Astrocyte of the spinal cord (primary cell): ENCODE data around the gene AGTR2.
"Not testable (repeated sequence)": the region's sequence is repeated elsewhere in the genome, so short reads cannot be mapped to it uniquely, and the experiment has no call there.

Source experiments
- DNase-seq: peaks from one replicate; pipeline ENCODE4 v3.0.0; 2011; ENCODE audit warnings: low read depth, low spot score
- H3K4me3 ChIP-seq: 2 replicates; pipeline ENCODE4 v1.5.1; 2011; ENCODE audit warnings: low read depth, mild to moderate bottlenecking, low read length, moderate library complexity
- CTCF ChIP-seq: IDR thresholded peaks from 2 replicates; pipeline ENCODE4 v1.5.1; 2012; ENCODE audit warnings: low read depth, mild to moderate bottlenecking, low read length, inconsistent platforms
- in situ Hi-C: cut with HindIII; loops from 2 replicates; pipeline ENCODE4 v1.10.0; 2017; ENCODE audit warnings: low sequenced_read_pairs

AGTR2 gene

GRCh38 chrX:116194649-116195048, 24.1 kb downstream of the AGTR2 start:
- TF ChIP-seq CTCF = no peak

GRCh38 chrX:116198235-116198634, 27.7 kb downstream of the AGTR2 start:
- H3K4me3 ChIP-seq = no peak overlapping the region
- no peak for DNase-seq
- no peak for TF ChIP-seq CTCF
- in situ Hi-C loops = no loop called here

More at GRCh38 chrX:116194649-116195048, 24.1 kb downstream of the AGTR2 start:
- in situ Hi-C loops = no loop called here
- H3K4me3 ChIP-seq = no peak overlapping the region
- no peak for DNase-seq

- DNase-seq = no peak
These were observed 28.3 kb downstream of the AGTR2 start for GRCh38 chrX:116198810-116199209.

GRCh38 chrX:116204932-116205331, 34.4 kb downstream of the AGTR2 start:
- H3K4me3 ChIP-seq = no peak overlapping the region
- in situ Hi-C loops = no loop called here
- peak; percentile 16 for DNase-seq
- TF ChIP-seq CTCF = peak; percentile 60

More at GRCh38 chrX:116198810-116199209, 28.3 kb downstream of the AGTR2 start:
- no peak for TF ChIP-seq CTCF
- in situ Hi-C loops = no loop called here
- H3K4me3 ChIP-seq = no peak overlapping the region

- in situ Hi-C loops = no loop called here
- no peak overlapping the region for H3K4me3 ChIP-seq
- TF ChIP-seq CTCF = no peak
- no peak for DNase-seq
These were observed 42.7 kb downstream of the AGTR2 start for GRCh38 chrX:116213262-116213661.

GRCh38 chrX:116217080-116217479, 46.5 kb downstream of the AGTR2 start:
- H3K4me3 ChIP-seq, DNase-seq, in situ Hi-C loops: not testable (repeated sequence)
